GM21526 (cell line): ENCODE data around the gene GNAS.
"Not testable (repeated sequence)": the region's sequence is repeated elsewhere in the genome, so short reads cannot be mapped to it uniquely, and the experiment has no call there.

Source experiments
- ATAC-seq: cut with Tn5 transposase; IDR thresholded peaks from one replicate; pipeline ENCODE4 v1.9.1; 2021; ENCODE audit warnings: moderate library complexity; ENCODE audit not compliant: unreplicated experiment, low FRiP score

The GNAS gene

GRCh38 chr20:58852543-58853271 lies at the start of gene GNAS:
Gene GNAS, plus strand, starts transcription at chr20:58852716.
- no peak for ATAC-seq

- ATAC-seq = no peak
Measured at GRCh38 chr20:58803533-58803932, 49.0 kb upstream of the GNAS start.

- no peak for ATAC-seq
Measured at GRCh38 chr20:58807801-58808200, 44.7 kb upstream of the GNAS start.

- ATAC-seq = no peak
Measured at GRCh38 chr20:58808271-58809046, 44.1 kb upstream of the GNAS start.

- no peak for ATAC-seq
Measured at GRCh38 chr20:58810116-58810878, 42.2 kb upstream of the GNAS start.

GRCh38 chr20:58810879-58811250 lies 41.7 kb upstream of the GNAS start:
- no peak for ATAC-seq

- ATAC-seq = no peak
Measured at GRCh38 chr20:58811334-58811733, 41.2 kb upstream of the GNAS start.

GRCh38 chr20:58813369-58813768 lies 39.1 kb upstream of the GNAS start:
- ATAC-seq = no peak

- no peak for ATAC-seq
Measured at GRCh38 chr20:58815448-58815847, 37.1 kb upstream of the GNAS start.

GRCh38 chr20:58816051-58816450 lies 36.5 kb upstream of the GNAS start:
- ATAC-seq = no peak

GRCh38 chr20:58816957-58817651 lies 35.4 kb upstream of the GNAS start:
- no peak for ATAC-seq

- ATAC-seq = no peak
Measured at GRCh38 chr20:58817748-58818147, 34.8 kb upstream of the GNAS start.

GRCh38 chr20:58818586-58819285 lies 33.8 kb upstream of the GNAS start:
- no peak for ATAC-seq

GRCh38 chr20:58819921-58820320 lies 32.6 kb upstream of the GNAS start:
- ATAC-seq = no peak

GRCh38 chr20:58820515-58820914 lies 32.0 kb upstream of the GNAS start:
- not testable (repeated sequence) for ATAC-seq

GRCh38 chr20:58822149-58822548 lies 30.4 kb upstream of the GNAS start:
- no peak for ATAC-seq

GRCh38 chr20:58822748-58823730 lies 29.5 kb upstream of the GNAS start:
- ATAC-seq = no peak

GRCh38 chr20:58824843-58825242 lies 27.7 kb upstream of the GNAS start:
- no peak for ATAC-seq

- no peak for ATAC-seq
Measured at GRCh38 chr20:58825450-58825849, 27.1 kb upstream of the GNAS start.
